Hepatocyte (in vitro differentiated cells): Measurements from ENCODE around the gene DZIP1L. TPM values are rescaled to one million over a fixed set of nuclear protein-coding genes. Genes with fewer than 3 reads are reported as not detected.

Experiments
- DNase-seq: peaks from one replicate; pipeline ENCODE4 v3.0.0-alpha.2; 2016; ENCODE audit warnings: low spot score
- H2AFZ ChIP-seq: fragments of 200-600 bp; sonication (generic); 2 replicates; pipeline ENCODE4 v1.6.0; 2016; ENCODE audit warnings: antibody characterized with exemption, mild to moderate bottlenecking
- H3K27ac ChIP-seq: fragments of 200-600 bp; sonication (generic); 2 replicates; pipeline ENCODE4 v1.5.1; 2016; ENCODE audit warnings: mild to moderate bottlenecking
- H3K27me3 ChIP-seq: fragments of 200-600 bp; sonication (generic); 2 replicates; pipeline ENCODE4 v1.6.1; 2016
- H3K36me3 ChIP-seq: fragments of 200-600 bp; sonication (generic); replicated peaks from 2 replicates; pipeline ENCODE4 v1.5.1; 2016; ENCODE audit warnings: low read depth; ENCODE audit not compliant: insufficient read depth
- H3K4me1 ChIP-seq: fragments of 200-600 bp; sonication (generic); 2 replicates; pipeline ENCODE4 v1.5.1; 2016; ENCODE audit warnings: mild to moderate bottlenecking, moderate library complexity; ENCODE audit not compliant: insufficient read depth
- H3K4me2 ChIP-seq: fragments of 200-600 bp; sonication (generic); 2 replicates; pipeline ENCODE4 v1.6.0; 2016
- H3K4me3 ChIP-seq: fragments of 200-600 bp; sonication (generic); 2 replicates; pipeline ENCODE4 v1.5.1; 2016; ENCODE audit warnings: mild to moderate bottlenecking
- H3K79me2 ChIP-seq: fragments of 200-600 bp; sonication (generic); 2 replicates; pipeline ENCODE4 v1.6.0; 2017; ENCODE audit warnings: mild to moderate bottlenecking
- H3K9me2 ChIP-seq: fragments of 200-600 bp; sonication (generic); replicated peaks from 2 replicates; pipeline ENCODE4 v1.6.0; 2017; ENCODE audit warnings: mild to moderate bottlenecking; ENCODE audit not compliant: insufficient read depth
- H3K9me3 ChIP-seq: fragments of 200-600 bp; sonication (generic); 2 replicates; pipeline ENCODE4 v1.5.1; 2016; ENCODE audit warnings: low read depth, mild to moderate bottlenecking
- H4K20me1 ChIP-seq: fragments of 200-600 bp; sonication (generic); 2 replicates; pipeline ENCODE4 v1.6.0; 2016; ENCODE audit warnings: mild to moderate bottlenecking; ENCODE audit not compliant: insufficient read depth, poor library complexity, severe bottlenecking
- CTCF ChIP-seq: fragments of 200-600 bp; sonication (generic); IDR thresholded peaks from 2 replicates; pipeline ENCODE4 v1.5.1; 2016; ENCODE audit warnings: antibody characterized with exemption, mild to moderate bottlenecking; ENCODE audit not compliant: poor library complexity
- EZH2 ChIP-seq: fragments of 200-600 bp; sonication (generic); IDR thresholded peaks from 2 replicates; pipeline ENCODE4 v1.6.1; 2016; ENCODE audit warnings: antibody characterized with exemption, mild to moderate bottlenecking, borderline replicate concordance
- EZH2phosphoT487 ChIP-seq: fragments of 200-600 bp; sonication (generic); IDR thresholded peaks from one replicate; pipeline ENCODE4 v1.6.1; 2018; ENCODE audit warnings: antibody characterized with exemption, mild to moderate bottlenecking, low read depth, moderate library complexity; ENCODE audit not compliant: unreplicated experiment, severe bottlenecking
- WGBS: methylation state at CpG from one replicate; pipeline ENCODE4 v1.1.6; 2016; ENCODE audit warnings: low lambda C conversion rate; ENCODE audit errors: missing lambda C conversion rate; 5-methylcytosine and 5-hydroxymethylcytosine counted together
- polyA plus RNA-seq: library from polyadenylated mRNA; unstranded; fragments of >200 nt; fragmentation: Nextera tagmentation; extraction: Ambion mirVana; gene quantifications from 2 replicates; pipeline ENCODE4 v1.2.1, GENCODE V29; 2016
- total RNA-seq: library from RNA; depleted of rRNA; stranded (reverse); fragments of >200 nt; gene quantifications from 2 replicates; pipeline ENCODE4 v1.2.3, GENCODE V29; 2014

The DZIP1L gene
- total and polyA plus RNA-seq, 2 experiments from 2014 or later = 4.0 to 7.5 TPM

- 61% methylated on average over 3 of the region's 3 CpGs for WGBS
- no peaks in the 10 kb centered on the region for H3K9me2 ChIP-seq
- H3K27ac ChIP-seq = no peak overlapping the region
- no peaks in the 10 kb centered on the region for H3K27me3 ChIP-seq
- no peaks in the 10 kb centered on the region for H3K9me3 ChIP-seq
- no peak overlapping the region for H3K4me3 ChIP-seq
- TF ChIP-seq EZH2phosphoT487 (no peak), EZH2 (no peak), CTCF (no peak)
- no peak overlapping the region for H3K4me2 ChIP-seq
- no peak for DNase-seq
- H4K20me1 ChIP-seq = no peaks in the 10 kb centered on the region
- no peak overlapping the region for H2AFZ ChIP-seq
- H3K4me1 ChIP-seq = no peaks in the 10 kb centered on the region
- no peaks in the 10 kb centered on the region for H3K36me3 ChIP-seq
- no peaks in the 10 kb centered on the region for H3K79me2 ChIP-seq
These were observed 78.8 kb downstream of the DZIP1L start for GRCh38 chr3:138036572-138036971.

GRCh38 chr3:138034918-138035317 lies 80.5 kb downstream of the DZIP1L start:
- no peaks in the 10 kb centered on the region for H3K9me3 ChIP-seq
- H3K4me2 ChIP-seq = no peak overlapping the region
- H3K36me3 ChIP-seq = no peaks in the 10 kb centered on the region
- no peaks in the 10 kb centered on the region for H3K79me2 ChIP-seq
- H4K20me1 ChIP-seq = no peaks in the 10 kb centered on the region
- H2AFZ ChIP-seq = no peak overlapping the region
- DNase-seq = no peak
- H3K4me3 ChIP-seq = no peak overlapping the region
- TF ChIP-seq EZH2 (no peak), EZH2phosphoT487 (no peak), CTCF (no peak)
- WGBS = 85% methylated on average over 1 of the region's 1 CpG
- H3K27me3 ChIP-seq = no peaks in the 10 kb centered on the region
- no peaks in the 10 kb centered on the region for H3K9me2 ChIP-seq
- no peaks in the 10 kb centered on the region for H3K4me1 ChIP-seq
- no peak overlapping the region for H3K27ac ChIP-seq

GRCh38 chr3:138033202-138033691 lies 82.2 kb downstream of the DZIP1L start:
- Histone ChIP-seq H3K36me3 (no peaks in the 10 kb centered on the region), H3K4me1 (no peaks in the 10 kb centered on the region), H3K27me3 (no peaks in the 10 kb centered on the region), H3K27ac (no peak overlapping the region), H3K4me2 (no peak overlapping the region), H3K9me3 (no peaks in the 10 kb centered on the region), H4K20me1 (no peaks in the 10 kb centered on the region), H3K4me3 (no peak overlapping the region), H3K79me2 (no peaks in the 10 kb centered on the region), H3K9me2 (no peaks in the 10 kb centered on the region), H2AFZ (no peak overlapping the region)
- DNase-seq = no peak
- TF ChIP-seq EZH2 = no peak
- WGBS = 97% methylated on average over 2 of the region's 2 CpGs

- Histone ChIP-seq H3K36me3 (no peaks in the 10 kb centered on the region), H3K4me3 (no peak overlapping the region), H3K4me2 (no peak overlapping the region), H4K20me1 (no peaks in the 10 kb centered on the region), H3K4me1 (no peaks in the 10 kb centered on the region), H3K27me3 (no peaks in the 10 kb centered on the region), H2AFZ (no peak overlapping the region), H3K27ac (no peak overlapping the region), H3K79me2 (no peaks in the 10 kb centered on the region), H3K9me3 (no peaks in the 10 kb centered on the region), H3K9me2 (no peaks in the 10 kb centered on the region)
- TF ChIP-seq EZH2 (no peak), CTCF (no peak), EZH2phosphoT487 (no peak)
- 96% methylated on average over 3 of the region's 3 CpGs for WGBS
- DNase-seq = no peak
These were observed 82.8 kb downstream of the DZIP1L start for GRCh38 chr3:138032567-138032966.
